H1 (cell line): Measurements from ENCODE around the gene TPRX1. TPM values are rescaled to one million over a fixed set of nuclear protein-coding genes. Genes with fewer than 3 reads are reported as not detected.
A peak's percentile ranks its signal among the peaks of the same experiment; 100 is the strongest.

ENCODE experiments used
- CTCF ChIA-PET: fragments of 300-600 bp; sonication (Branson Sonifier 250); formaldehyde crosslinking; loops from one replicate; lab custom pipeline; 2021; ENCODE audit not compliant: partially characterized antibody; lab: Charles Lee
- POLR2A ChIA-PET: fragments of 300-600 bp; sonication (Branson Sonifier 250); formaldehyde crosslinking; loops from one replicate; lab custom pipeline; 2021; ENCODE audit warnings: inconsistent platforms; ENCODE audit not compliant: partially characterized antibody; lab: Charles Lee
- DNase-seq, 2 experiments: peaks; one replicate each; pipeline versions ENCODE4 v3.0.0 to v3.0.0-alpha.2; 2010 to 2022; ENCODE audit warnings: low spot score in 2 of 2, low read depth in 1 of 2, mixed read lengths in 1 of 2
- FAIRE-seq: peaks from 2 replicates; lab custom pipeline; 2011; peaks lifted over from hg19 to GRCh38; lab: Jason Lieb, UNC
- H2AFZ ChIP-seq: 2 replicates; pipeline ENCODE4 v1.8.1; 2012; ENCODE audit warnings: low read length, inconsistent platforms
- H2AK5ac ChIP-seq: 2 replicates; pipeline ENCODE4 v1.6.1; 2013; ENCODE audit warnings: low read depth, low read length
- H2BK120ac ChIP-seq: replicated peaks from 2 replicates; pipeline ENCODE3; 2013; ENCODE audit warnings: low read depth, low read length, inconsistent platforms
- H2BK12ac ChIP-seq: 2 replicates; pipeline ENCODE4 v1.6.1; 2013; ENCODE audit warnings: low read depth, low read length
- H2BK15ac ChIP-seq: 2 replicates; pipeline ENCODE4 v1.6.1; 2013; ENCODE audit warnings: low read length
- H2BK20ac ChIP-seq: 2 replicates; pipeline ENCODE4 v1.6.1; 2013; ENCODE audit warnings: low read length
- H2BK5ac ChIP-seq: 2 replicates; pipeline ENCODE4 v1.6.1; 2013; ENCODE audit warnings: low read depth, low read length
- H3K14ac ChIP-seq: 2 replicates; pipeline ENCODE4 v1.6.1; 2013; ENCODE audit warnings: inconsistent platforms; ENCODE audit not compliant: insufficient read length
- H3K18ac ChIP-seq: 2 replicates; pipeline ENCODE4 v1.6.1; 2013; ENCODE audit warnings: low read length; ENCODE audit errors: extremely low read depth
- H3K23ac ChIP-seq: 2 replicates; pipeline ENCODE4 v1.6.1; 2013; ENCODE audit warnings: inconsistent platforms; ENCODE audit not compliant: insufficient read length
- H3K23me2 ChIP-seq: 2 replicates; pipeline ENCODE4 v1.6.1; 2013; ENCODE audit warnings: low read depth, low read length
- H3K27ac ChIP-seq: 2 replicates; pipeline ENCODE4 v1.6.1; 2011; ENCODE audit warnings: low read depth, low read length, inconsistent platforms
- H3K27me3 ChIP-seq, 4 experiments: replicated peaks in 1 of 4; 1 replicate in 1 of 4; 2 replicates in 3 of 4; pipeline versions ENCODE4 v1.6.1 to v1.8.1; 2011 to 2013; ENCODE audit warnings: low read length in 3 of 4, mild to moderate bottlenecking in 3 of 4, inconsistent platforms in 2 of 4, mixed read lengths in 2 of 4, moderate library complexity in 1 of 4; ENCODE audit not compliant: control insufficient read depth in 3 of 4, insufficient read depth in 3 of 4; ENCODE audit errors: extremely low read depth in 1 of 4
- H3K36me3 ChIP-seq, 4 experiments: 2 replicates each; pipeline versions ENCODE4 v1.6.1 to v1.8.1; 2011 to 2013; ENCODE audit warnings: mild to moderate bottlenecking in 4 of 4, low read length in 3 of 4, moderate library complexity in 2 of 4, control low read depth in 1 of 4, inconsistent platforms in 1 of 4; ENCODE audit not compliant: insufficient read depth in 4 of 4, control insufficient read depth in 2 of 4
- H3K4ac ChIP-seq: replicated peaks from 2 replicates; pipeline ENCODE3; 2013; ENCODE audit warnings: low read length, low read depth, mixed read lengths, inconsistent platforms; ENCODE audit not compliant: insufficient read length
- H3K4me1 ChIP-seq, 4 experiments: replicated peaks in 1 of 4; 1 replicate in 1 of 4; 2 replicates in 3 of 4; pipeline versions ENCODE4 v1.6.1 to v1.8.1; 2011 to 2013; ENCODE audit warnings: low read length in 3 of 4, inconsistent platforms in 2 of 4, mixed read lengths in 1 of 4; ENCODE audit not compliant: insufficient read depth in 4 of 4, control insufficient read depth in 3 of 4
- H3K4me2 ChIP-seq, 2 experiments: 2 replicates each; pipeline versions ENCODE4 v1.6.1 to v1.8.1; 2011 to 2013; ENCODE audit warnings: low read depth in 2 of 2, low read length in 2 of 2, control low read depth in 1 of 2, inconsistent platforms in 1 of 2, mild to moderate bottlenecking in 1 of 2; ENCODE audit not compliant: insufficient read depth in 1 of 2
- H3K4me3 ChIP-seq, 4 experiments: fragments of 200-600, 300-600 bp in 1 of 4; sonication (generic), shearing (Covaris generic), sonication (Bioruptor Twin) in 1 of 4; 2 replicates each; pipeline versions ENCODE4 v1.5.1 to v1.8.1; 2011 to 2016; ENCODE audit warnings: low read length in 4 of 4, low read depth in 3 of 4, control low read depth in 2 of 4, inconsistent platforms in 2 of 4, mild to moderate bottlenecking in 2 of 4, mixed read lengths in 1 of 4, moderate library complexity in 1 of 4; ENCODE audit not compliant: insufficient read depth in 2 of 4; ENCODE audit errors: extremely low read depth in 1 of 4
- H3K56ac ChIP-seq: replicated peaks from 2 replicates; pipeline ENCODE3; 2013; ENCODE audit warnings: low read depth, mild to moderate bottlenecking, mixed read lengths, low read length, inconsistent platforms; ENCODE audit not compliant: insufficient read length
- H3K79me1 ChIP-seq: 2 replicates; pipeline ENCODE4 v1.6.1; 2013; ENCODE audit warnings: low read depth, low read length, control low read depth
- H3K79me2 ChIP-seq, 2 experiments: 2 replicates each; pipeline versions ENCODE4 v1.6.1 to v1.8.1; 2012 to 2013; ENCODE audit warnings: low read length in 2 of 2, mild to moderate bottlenecking in 2 of 2, inconsistent platforms in 1 of 2; ENCODE audit not compliant: insufficient read depth in 2 of 2, control insufficient read depth in 1 of 2
- H3K9ac ChIP-seq, 4 experiments: replicated peaks in 1 of 4; 1 replicate in 1 of 4; 2 replicates in 3 of 4; pipeline versions ENCODE4 v1.6.1 to v1.8.1; 2011 to 2013; ENCODE audit warnings: low read depth in 3 of 4, low read length in 3 of 4, control low read depth in 2 of 4, mild to moderate bottlenecking in 2 of 4, moderate library complexity in 2 of 4, inconsistent platforms in 1 of 4; ENCODE audit errors: extremely low read depth in 1 of 4
- H3K9me3 ChIP-seq, 2 experiments: 2 replicates each; pipeline versions ENCODE4 v1.6.1 to v1.8.1; 2012 to 2013; ENCODE audit warnings: mild to moderate bottlenecking in 2 of 2, moderate library complexity in 2 of 2, control low read depth in 1 of 2, inconsistent platforms in 1 of 2, low read depth in 1 of 2, low read length in 1 of 2, mixed read lengths in 1 of 2; ENCODE audit not compliant: insufficient read depth in 2 of 2
- H4K20me1 ChIP-seq, 2 experiments: replicated peaks in 1 of 2; 2 replicates each; pipeline versions ENCODE3 to v1.8.1; 2011 to 2013; ENCODE audit warnings: inconsistent platforms in 2 of 2, low read length in 2 of 2, mild to moderate bottlenecking in 1 of 2; ENCODE audit not compliant: insufficient read depth in 2 of 2, control insufficient read depth in 1 of 2
- H4K5ac ChIP-seq: 2 replicates; pipeline ENCODE4 v1.6.1; 2013; ENCODE audit warnings: low read length, low read depth, mixed read lengths, inconsistent platforms; ENCODE audit not compliant: insufficient read length
- H4K8ac ChIP-seq: 2 replicates; pipeline ENCODE4 v1.8.0; 2013; ENCODE audit warnings: mild to moderate bottlenecking, moderate library complexity, low read length, inconsistent platforms; ENCODE audit not compliant: insufficient read depth; ENCODE audit errors: extremely low read depth
- H4K91ac ChIP-seq: replicated peaks from 2 replicates; pipeline ENCODE3; 2013; ENCODE audit warnings: low read length, mixed read lengths, inconsistent platforms; ENCODE audit not compliant: insufficient read length
- CTBP2 ChIP-seq: IDR thresholded peaks from 2 replicates; pipeline ENCODE4 v1.7.0; 2011; ENCODE audit warnings: borderline replicate concordance, mild to moderate bottlenecking, moderate library complexity, mixed read lengths, low read length; ENCODE audit not compliant: insufficient read depth, insufficient read length
- POLR2A ChIP-seq, 2 experiments: IDR thresholded peaks; 1 replicate in 1 of 2; 2 replicates in 1 of 2; pipeline ENCODE4 v1.6.1; 2011; ENCODE audit warnings: low read depth in 2 of 2, low read length in 2 of 2, mild to moderate bottlenecking in 2 of 2; ENCODE audit errors: control extremely low read depth in 1 of 2
- WGBS, 2 experiments: shearing (Covaris generic) in 1 of 2; methylation state at CpG; one replicate each; pipeline versions ENCODE4 v1.1.6 to v1.1.7; 2013 to 2015; ENCODE audit warnings: low lambda C conversion rate in 2 of 2, mixed read lengths in 2 of 2, inconsistent platforms in 1 of 2, low coverage in 1 of 2, missing lambda C conversion rate in 1 of 2; ENCODE audit not compliant: insufficient replicate concordance in 2 of 2, insufficient coverage in 1 of 2, insufficient read length in 1 of 2; ENCODE audit errors: extremely low coverage in 1 of 2, missing lambda C conversion rate in 1 of 2; 5-methylcytosine and 5-hydroxymethylcytosine counted together
- polyA plus RNA-seq, 7 experiments: library from polyadenylated mRNA; depleted of rRNA in 3 of 7; stranded (reverse) in 5 of 7; unstranded in 2 of 7; fragments of >200 nt in 5 of 7; fragments of 200-250 nt in 2 of 7; gene quantifications; 1 replicate in 5 of 7; 2 replicates in 1 of 7; 4 replicates in 1 of 7; pipeline versions ENCODE4 v1.2.1 to v1.2.3, GENCODE V29; 2011 to 2013; ENCODE audit warnings: missing spikeins in 2 of 7, mixed read lengths in 2 of 7
- total RNA-seq: library from RNA; stranded (reverse); fragmentation: NEBNext Ultra II Directional; extraction: Animal tissue kit (Norgen Biotek cat#: 25700); gene quantifications from 2 replicates; pipeline ENCODE4 v1.2.1, GENCODE V29; 2021

TPRX1 gene
- total and polyA plus RNA-seq, 2 of the 8 experiments (the other 6 are each of a cell fraction or from before 2014, with no cell fraction given): 0.03 TPM; not detected in 1

- Histone ChIP-seq H4K91ac (no peak overlapping the region), H3K4me3 (no peak overlapping the region), H3K4me2 (no peak overlapping the region), H2BK20ac (no peak overlapping the region), H2AFZ (no peak overlapping the region), H3K56ac (no peak overlapping the region), H4K8ac (peak overlapping the region; percentile 77; the same call in 1 of the 2 replicates), H3K36me3 (peaks cover 26 to 79% (median 67%) of the 10 kb centered on the region in 4 experiments), H4K5ac (no peak overlapping the region), H3K4me1 (no peaks in the 10 kb centered on the region), H3K23ac (no peak overlapping the region), H3K18ac (no peak overlapping the region), H3K14ac (no peak overlapping the region), H3K9me3 (no peaks in the 10 kb centered on the region), H2BK12ac (no peak overlapping the region), H3K27me3 (no peaks in the 10 kb centered on the region)
- WGBS, 2 experiments: 91% methylated on average over 24 of the region's 28 CpGs; no CpG with 5 or more reads in 1 of the 2 experiments
- no peak for DNase-seq
- no peak for TF ChIP-seq CTBP2
- peak in 1 of 2 experiments; percentile 17; a peak in 1 of 3 replicates for TF ChIP-seq POLR2A (IDR thresholded peaks at IDR 0.05; ENCODE audit: control extremely low read depth in 1 of 2, low read depth in 2 of 2, low read length in 2 of 2)
- TF ChIP-seq, all 59 proteins: peak for 1
- Histone ChIP-seq H3K27ac (no peak overlapping the region), H3K4ac (no peak overlapping the region), H3K79me2 (no peaks in the 10 kb centered on the region; a peak in 1 of 4 replicates), H2BK5ac (no peak overlapping the region), H2BK15ac (no peak overlapping the region), H3K9ac (no peak overlapping the region), H2AK5ac (no peak overlapping the region), H3K23me2 (no peaks in the 10 kb centered on the region), H3K79me1 (no peaks in the 10 kb centered on the region; the same call in 1 of the 2 replicates), H2BK120ac (no peak overlapping the region), H4K20me1 (peaks cover 10 to 14% of the 10 kb centered on the region in 2 experiments)
- ChIA-PET CTCF (interaction anchor here (1.0 to 3.1 kb wide), 6 partner anchors 8 to 56 kb away, joined by 4 to 20 read pairs (median 7); no protein-coding TSS in a partner anchor), POLR2A (interaction anchor here (0.5 to 11.0 kb wide), 14 partner anchors 9 to 678 kb away, joined by 3 to 204 read pairs (median 4); partner anchors contain the start of gene NOP53)
- no peak for FAIRE-seq
Measured at GRCh38 chr19:47755762-47756626, 48.4 kb downstream of the TPRX1 start.
